ENCODE data around the gene SLC52A3. TPM values are rescaled to one million over a fixed set of nuclear protein-coding genes. Genes with fewer than 3 reads are reported as not detected.

Gene SLC52A3
- total RNA-seq, 1 donor from 2014 or later, result 2.8 TPM

GRCh38 chr20:719068-719467 is 49.2 kb downstream of the SLC52A3 start:
- peaks cover 7% of the 10 kb centered on the region for H3K27me3 ChIP-seq (ENCODE audit: control insufficient read depth, insufficient read depth, low read length)
- no peaks in the 10 kb centered on the region for H3K36me3 ChIP-seq (ENCODE audit: control insufficient read depth, insufficient read depth, low read length)
- H3K4me3 ChIP-seq (ENCODE audit: low read depth, low read length), result no peak overlapping the region
- DNase-seq (ENCODE audit: low read depth), result no peak
- TF ChIP-seq CTCF (IDR thresholded peaks at IDR 0.05; ENCODE audit: insufficient read depth, low read length, poor library complexity, severe bottlenecking), result no peak

DNA sequence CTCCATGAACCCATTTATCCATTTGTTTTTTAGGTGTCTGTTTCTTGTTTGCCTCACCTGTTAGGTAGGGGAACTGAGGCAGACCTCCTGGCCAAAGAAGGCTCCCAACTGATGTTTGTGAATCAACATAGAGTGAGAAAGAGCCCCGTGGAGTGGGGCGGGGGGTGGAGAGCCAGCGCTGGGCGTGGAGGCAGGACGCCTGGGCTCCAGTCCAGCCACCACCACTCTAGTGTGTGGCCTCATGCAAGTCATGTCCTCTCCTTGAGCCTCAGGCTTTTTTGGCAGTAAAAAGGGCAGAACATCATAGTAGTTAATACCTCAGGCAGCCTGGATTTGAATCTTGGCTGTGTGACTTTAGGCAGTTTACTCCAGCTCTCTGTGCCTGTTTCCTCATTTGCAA is 50.5 kb downstream of the SLC52A3 start:
- Histone ChIP-seq H3K36me3 (ENCODE audit: control insufficient read depth, insufficient read depth, low read length) (no peaks in the 10 kb centered on the region), H3K4me3 (ENCODE audit: low read depth, low read length) (no peak overlapping the region), H3K27me3 (ENCODE audit: control insufficient read depth, insufficient read depth, low read length) (peaks cover 4% of the 10 kb centered on the region)
- DNase-seq (ENCODE audit: low read depth), result no peak
- TF ChIP-seq CTCF (IDR thresholded peaks at IDR 0.05; ENCODE audit: insufficient read depth, low read length, poor library complexity, severe bottlenecking), result no peak

GRCh38 chr20:717271-717670 is 51.0 kb downstream of the SLC52A3 start:
- Histone ChIP-seq H3K4me3 (ENCODE audit: low read depth, low read length) (no peak overlapping the region), H3K36me3 (ENCODE audit: control insufficient read depth, insufficient read depth, low read length) (no peaks in the 10 kb centered on the region), H3K27me3 (ENCODE audit: control insufficient read depth, insufficient read depth, low read length) (peaks cover 2% of the 10 kb centered on the region)
- no peak for TF ChIP-seq CTCF (IDR thresholded peaks at IDR 0.05; ENCODE audit: insufficient read depth, low read length, poor library complexity, severe bottlenecking)
- no peak for DNase-seq (ENCODE audit: low read depth)

DNA sequence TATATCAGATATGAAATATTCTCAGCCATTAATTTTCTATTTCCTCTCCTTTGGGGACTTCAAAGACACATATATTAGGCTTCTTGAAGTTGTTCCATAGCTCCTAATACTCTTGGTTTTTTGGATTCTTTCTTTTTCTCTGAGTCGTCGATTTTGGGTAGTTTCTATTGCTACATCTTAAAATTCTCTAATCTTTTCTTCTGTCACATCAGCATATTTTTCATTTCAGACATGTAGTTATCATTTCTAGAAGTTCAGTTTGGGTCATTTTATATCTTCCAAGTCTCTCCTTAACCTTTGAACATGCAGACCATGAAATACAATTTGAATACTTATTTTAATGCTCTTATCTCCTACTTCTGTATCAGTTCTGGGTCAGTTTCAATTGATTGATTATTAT is 53.8 kb downstream of the SLC52A3 start:
- no peak for TF ChIP-seq CTCF (IDR thresholded peaks at IDR 0.05; ENCODE audit: insufficient read depth, low read length, poor library complexity, severe bottlenecking)
- Histone ChIP-seq H3K4me3 (ENCODE audit: low read depth, low read length) (no peak overlapping the region), H3K27me3 (ENCODE audit: control insufficient read depth, insufficient read depth, low read length) (peaks cover 16% of the 10 kb centered on the region), H3K36me3 (ENCODE audit: control insufficient read depth, insufficient read depth, low read length) (no peaks in the 10 kb centered on the region)
- no peak for DNase-seq (ENCODE audit: low read depth)

GRCh38 chr20:711576-711975 is 56.7 kb downstream of the SLC52A3 start:
- H3K27me3 ChIP-seq (ENCODE audit: control insufficient read depth, insufficient read depth, low read length), result peaks cover 25% of the 10 kb centered on the region
- TF ChIP-seq CTCF (IDR thresholded peaks at IDR 0.05; ENCODE audit: insufficient read depth, low read length, poor library complexity, severe bottlenecking), result no peak
- no peaks in the 10 kb centered on the region for H3K36me3 ChIP-seq (ENCODE audit: control insufficient read depth, insufficient read depth, low read length)
- DNase-seq (ENCODE audit: low read depth), result no peak
- no peak overlapping the region for H3K4me3 ChIP-seq (ENCODE audit: low read depth, low read length)

DNA sequence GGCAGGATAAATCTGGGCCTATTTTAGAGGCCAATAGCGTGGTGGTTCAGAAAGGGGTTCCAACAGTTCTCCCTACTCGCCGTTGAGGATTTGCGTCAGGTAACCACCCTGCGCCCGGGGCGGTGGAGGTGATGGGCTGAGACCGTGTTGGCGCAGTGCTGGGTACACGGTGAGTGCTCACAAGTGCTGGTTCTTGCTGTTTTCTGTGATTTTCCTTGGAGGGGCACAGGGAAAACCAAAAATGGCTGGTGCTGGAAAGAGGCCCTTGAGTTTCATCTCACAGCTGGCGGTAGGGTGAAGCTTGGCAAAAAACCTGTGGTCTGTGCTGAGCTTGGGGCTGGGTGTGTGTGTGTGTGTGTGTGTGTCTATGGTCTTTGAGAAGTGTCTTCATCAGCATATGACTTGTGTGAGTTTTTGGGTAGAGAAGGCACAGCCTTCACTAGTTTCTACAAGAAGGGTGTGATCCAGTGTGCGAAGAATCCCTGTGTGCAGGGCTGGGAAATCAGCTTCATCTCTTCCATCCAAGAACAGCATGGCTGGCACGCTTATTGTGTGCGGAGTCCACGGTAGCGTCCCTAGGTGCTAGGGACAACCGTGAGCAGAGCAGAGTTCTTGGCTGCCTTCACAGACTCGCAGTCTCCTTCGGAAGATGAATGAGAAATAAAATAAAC is 57.4 kb downstream of the SLC52A3 start:
- Histone ChIP-seq H3K4me3 (ENCODE audit: low read depth, low read length) (no peak overlapping the region), H3K36me3 (ENCODE audit: control insufficient read depth, insufficient read depth, low read length) (no peaks in the 10 kb centered on the region), H3K27me3 (ENCODE audit: control insufficient read depth, insufficient read depth, low read length) (peaks cover 25% of the 10 kb centered on the region)
- DNase-seq (ENCODE audit: low read depth), result no peak
- TF ChIP-seq CTCF (IDR thresholded peaks at IDR 0.05; ENCODE audit: insufficient read depth, low read length, poor library complexity, severe bottlenecking), result no peak

Data from kidney epithelial cell (primary cell).